AG04450 (cell line): ENCODE results near the gene ANGPTL4. TPM values are rescaled to one million over a fixed set of nuclear protein-coding genes. Genes with fewer than 3 reads are reported as not detected.

ENCODE experiments used
- CTCF ChIA-PET: fragments of 300-600, 350-600 bp; formaldehyde crosslinking; extraction: SDS; loops from one replicate; lab custom pipeline; 2022; ENCODE audit warnings: antibody characterized with exemption, inconsistent platforms; lab: Charles Lee
- POLR2A ChIA-PET: fragments of 350-600 bp; formaldehyde crosslinking; extraction: SDS; loops from one replicate; lab custom pipeline; 2021; ENCODE audit warnings: antibody characterized with exemption, inconsistent platforms; lab: Yijun Ruan, JAX
- DNase-seq: peaks from one replicate; pipeline ENCODE4 v3.0.0-alpha.2; 2011; ENCODE audit warnings: low read depth, low spot score
- H3K27ac ChIP-seq: one replicate; pipeline ENCODE4 v1.5.1; 2012; ENCODE audit warnings: low read depth, low read length, control low read depth
- H3K27me3 ChIP-seq: one replicate; pipeline ENCODE4 v1.6.0; 2012; ENCODE audit warnings: low read length; ENCODE audit not compliant: control insufficient read depth, insufficient read depth
- H3K4me3 ChIP-seq: 2 replicates; pipeline ENCODE4 v1.5.1; 2011; ENCODE audit warnings: mild to moderate bottlenecking, low read depth, low read length, control low read depth
- H3K9me3 ChIP-seq: 2 replicates; pipeline ENCODE4 v1.5.1; 2012; ENCODE audit warnings: low read length; ENCODE audit not compliant: control insufficient read depth, insufficient read depth
- polyA plus RNA-seq: library from polyadenylated mRNA; depleted of rRNA; stranded (reverse); fragments of >200 nt; gene quantifications from 2 replicates; pipeline ENCODE4 v1.2.3, GENCODE V29; 2011
- TF ChIP-seq, protein P1 (sequence below): IDR thresholded peaks from 2 replicates; pipeline ENCODE4 v1.5.1; 2011; ENCODE audit warnings: low read depth, low read length, control low read depth, inconsistent platforms

The ANGPTL4 gene
- polyA plus RNA-seq, 1 experiment = 1.3 TPM

DNA sequence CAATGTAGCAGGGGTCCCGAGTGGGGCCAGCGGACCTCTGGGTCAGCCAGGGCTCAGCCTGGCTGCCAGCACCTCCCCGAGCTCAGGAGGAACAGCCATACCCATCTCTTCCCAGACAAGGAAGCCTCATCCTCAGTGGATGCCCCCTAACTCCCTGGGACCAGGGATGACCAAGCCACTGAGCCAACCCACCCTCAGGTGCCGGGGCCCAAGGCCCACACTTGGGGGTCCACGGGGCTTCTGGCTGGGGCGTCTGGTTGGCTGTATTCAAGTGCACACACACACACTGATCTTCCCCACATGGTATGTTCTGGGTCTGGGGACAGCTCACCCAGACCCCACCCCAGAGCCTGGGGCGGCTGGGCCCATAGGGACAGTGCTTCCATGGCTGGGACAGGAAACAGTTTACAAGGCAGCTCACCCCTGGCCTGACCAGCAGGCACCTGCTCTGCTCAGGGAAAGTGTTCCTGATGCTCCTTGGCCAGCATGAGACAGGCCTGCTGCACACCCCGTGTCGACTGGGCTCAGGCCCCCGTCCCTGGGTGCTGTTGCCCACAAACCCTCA is 33.9 kb downstream of the ANGPTL4 start:
- no peaks in the 10 kb centered on the region; the same call in 1 of the 2 replicates for H3K9me3 ChIP-seq
- no peak overlapping the region for H3K4me3 ChIP-seq
- ChIA-PET POLR2A (interaction anchor here (0.6 to 1.6 kb wide), 3 partner anchors 15 to 94 kb away, joined by 3 read pairs; partner anchors contain the start of gene MARCHF2), CTCF (interaction anchor here (0.6 to 2.3 kb wide), 6 partner anchors 15 to 86 kb away, joined by 3 to 10 read pairs (median 5); partner anchors contain the start of gene MARCHF2)
- H3K27me3 ChIP-seq = no peaks in the 10 kb centered on the region
- H3K27ac ChIP-seq = no peak overlapping the region
- no peak for DNase-seq
- TF ChIP-seq, protein P1, sequence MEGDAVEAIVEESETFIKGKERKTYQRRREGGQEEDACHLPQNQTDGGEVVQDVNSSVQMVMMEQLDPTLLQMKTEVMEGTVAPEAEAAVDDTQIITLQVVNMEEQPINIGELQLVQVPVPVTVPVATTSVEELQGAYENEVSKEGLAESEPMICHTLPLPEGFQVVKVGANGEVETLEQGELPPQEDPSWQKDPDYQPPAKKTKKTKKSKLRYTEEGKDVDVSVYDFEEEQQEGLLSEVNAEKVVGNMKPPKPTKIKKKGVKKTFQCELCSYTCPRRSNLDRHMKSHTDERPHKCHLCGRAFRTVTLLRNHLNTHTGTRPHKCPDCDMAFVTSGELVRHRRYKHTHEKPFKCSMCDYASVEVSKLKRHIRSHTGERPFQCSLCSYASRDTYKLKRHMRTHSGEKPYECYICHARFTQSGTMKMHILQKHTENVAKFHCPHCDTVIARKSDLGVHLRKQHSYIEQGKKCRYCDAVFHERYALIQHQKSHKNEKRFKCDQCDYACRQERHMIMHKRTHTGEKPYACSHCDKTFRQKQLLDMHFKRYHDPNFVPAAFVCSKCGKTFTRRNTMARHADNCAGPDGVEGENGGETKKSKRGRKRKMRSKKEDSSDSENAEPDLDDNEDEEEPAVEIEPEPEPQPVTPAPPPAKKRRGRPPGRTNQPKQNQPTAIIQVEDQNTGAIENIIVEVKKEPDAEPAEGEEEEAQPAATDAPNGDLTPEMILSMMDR = no peak

DNA sequence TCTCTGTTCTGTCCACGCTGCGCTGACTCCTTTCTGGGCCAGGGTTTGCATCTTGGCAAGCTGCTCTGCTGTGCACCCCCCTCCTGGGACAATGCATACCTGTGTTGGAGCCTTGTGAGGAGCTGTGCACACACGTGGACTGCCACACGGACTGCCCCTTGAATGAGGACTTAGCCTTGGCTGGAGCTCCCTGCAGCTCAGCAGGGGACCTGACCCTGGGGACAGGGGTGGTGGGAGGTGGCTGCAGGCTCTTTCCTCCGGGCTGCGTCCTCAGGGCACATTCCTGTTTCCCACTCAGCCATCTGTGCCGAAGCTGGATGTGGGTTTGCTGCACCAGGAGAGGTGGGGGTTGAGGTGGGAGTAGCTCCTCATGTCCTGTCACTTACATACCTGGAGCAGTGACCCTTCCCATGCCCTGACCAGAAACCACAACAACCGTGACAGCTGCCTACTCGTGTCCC is 34.4 kb downstream of the ANGPTL4 start:
- Histone ChIP-seq H3K4me3 (no peak overlapping the region), H3K27ac (no peak overlapping the region), H3K27me3 (no peaks in the 10 kb centered on the region), H3K9me3 (no peaks in the 10 kb centered on the region; the same call in 1 of the 2 replicates)
- no peak for DNase-seq
- ChIA-PET CTCF (interaction anchor here (0.8 to 2.3 kb wide), 2 partner anchors 15 to 44 kb away, joined by 3 to 10 read pairs; partner anchors contain the start of gene MARCHF2), POLR2A (interaction anchor here (0.6 to 1.6 kb wide), 5 partner anchors 15 to 116 kb away, joined by 3 to 6 read pairs (median 3); partner anchors contain the start of genes MARCHF2 and ZNF414)
- TF ChIP-seq, protein P1 = no peak

DNA sequence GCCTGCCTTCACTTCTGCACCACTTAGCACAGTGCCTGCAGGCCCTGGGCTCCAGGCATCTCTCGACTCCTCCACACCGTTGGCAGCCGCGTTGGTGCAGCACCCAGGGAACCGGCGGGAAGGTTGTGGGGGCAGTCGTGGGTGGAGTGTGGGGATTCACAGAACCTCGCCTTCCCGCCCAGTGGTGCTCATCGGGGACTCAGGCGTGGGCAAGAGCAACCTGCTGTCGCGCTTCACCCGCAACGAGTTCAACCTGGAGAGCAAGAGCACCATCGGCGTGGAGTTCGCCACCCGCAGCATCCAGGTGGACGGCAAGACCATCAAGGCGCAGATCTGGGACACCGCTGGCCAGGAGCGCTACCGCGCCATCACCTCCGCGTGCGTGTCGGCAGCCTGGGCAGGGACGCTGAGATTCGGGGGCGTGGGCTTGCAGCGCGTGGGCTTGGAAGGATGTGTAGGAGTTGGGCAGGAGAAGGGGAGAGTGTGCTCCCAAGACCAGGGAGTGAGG is 35.8 kb downstream of the ANGPTL4 start:
- ChIA-PET CTCF (no interaction called here), POLR2A (interaction anchor here (1.0 kb wide), 1 partner anchor 39 kb away, joined by 3 read pairs; no protein-coding TSS in a partner anchor)
- Histone ChIP-seq H3K27me3 (no peaks in the 10 kb centered on the region), H3K4me3 (no peak overlapping the region), H3K9me3 (no peaks in the 10 kb centered on the region; the same call in 1 of the 2 replicates), H3K27ac (no peak overlapping the region)
- TF ChIP-seq, protein P1 = no peak
- no peak for DNase-seq

DNA sequence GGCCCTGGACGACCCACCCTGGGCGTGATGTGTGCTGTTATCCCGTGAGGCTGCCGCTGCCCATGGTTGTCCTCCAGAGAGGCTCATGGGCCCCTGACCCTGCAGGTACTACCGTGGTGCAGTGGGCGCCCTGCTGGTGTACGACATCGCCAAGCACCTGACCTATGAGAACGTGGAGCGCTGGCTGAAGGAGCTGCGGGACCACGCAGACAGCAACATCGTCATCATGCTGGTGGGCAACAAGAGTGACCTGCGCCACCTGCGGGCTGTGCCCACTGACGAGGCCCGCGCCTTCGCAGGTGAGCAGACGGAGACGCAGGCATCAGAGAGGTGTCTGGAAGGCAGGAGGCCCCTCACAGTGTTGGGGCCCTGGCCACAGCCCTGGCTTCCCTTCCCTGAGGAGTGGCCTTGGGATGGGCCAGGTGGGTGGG is 38.0 kb downstream of the ANGPTL4 start:
- DNase-seq = no peak
- no peaks in the 10 kb centered on the region; the same call in 1 of the 2 replicates for H3K9me3 ChIP-seq
- ChIA-PET POLR2A (no interaction called here), CTCF (no interaction called here)
- H3K27ac ChIP-seq = no peak overlapping the region
- no peak overlapping the region for H3K4me3 ChIP-seq
- TF ChIP-seq, protein P1 = no peak
- no peaks in the 10 kb centered on the region for H3K27me3 ChIP-seq
